ENCODE results near the gene POLR3G. TPM values are rescaled to one million over a fixed set of nuclear protein-coding genes. Genes with fewer than 3 reads are reported as not detected.

POLR3G gene
- total and polyA plus RNA-seq, 2 donors from 2014 or later = 1.0 to 1.5 TPM

- no peak for FAIRE-seq
- intact Hi-C loops (cut with DNase I) = no loop called here
- Histone ChIP-seq H3K9me3 (ENCODE audit: control insufficient read depth in 2 of 3, insufficient read depth in 1 of 3, low read length in 3 of 3) (no peaks in the 10 kb centered on the region), H3K27ac (ENCODE audit: low read depth in 2 of 2, low read length in 2 of 2) (no peak overlapping the region), H3K4me3 (ENCODE audit: low read length in 3 of 3) (no peak overlapping the region), H3K36me3 (ENCODE audit: control insufficient read depth in 2 of 3, insufficient read depth in 3 of 3, low read length in 3 of 3) (no peaks in the 10 kb centered on the region), H3K27me3 (ENCODE audit: control insufficient read depth, insufficient read depth, low read length) (no peaks in the 10 kb centered on the region), H3K4me1 (ENCODE audit: control insufficient read depth in 2 of 3, insufficient read depth in 2 of 3, low read depth in 1 of 3, low read length in 3 of 3) (no peaks in the 10 kb centered on the region), H3K9ac (ENCODE audit: low read length in 3 of 3) (no peak overlapping the region)
- DNase-seq = no peak
- TF ChIP-seq, protein P1, sequence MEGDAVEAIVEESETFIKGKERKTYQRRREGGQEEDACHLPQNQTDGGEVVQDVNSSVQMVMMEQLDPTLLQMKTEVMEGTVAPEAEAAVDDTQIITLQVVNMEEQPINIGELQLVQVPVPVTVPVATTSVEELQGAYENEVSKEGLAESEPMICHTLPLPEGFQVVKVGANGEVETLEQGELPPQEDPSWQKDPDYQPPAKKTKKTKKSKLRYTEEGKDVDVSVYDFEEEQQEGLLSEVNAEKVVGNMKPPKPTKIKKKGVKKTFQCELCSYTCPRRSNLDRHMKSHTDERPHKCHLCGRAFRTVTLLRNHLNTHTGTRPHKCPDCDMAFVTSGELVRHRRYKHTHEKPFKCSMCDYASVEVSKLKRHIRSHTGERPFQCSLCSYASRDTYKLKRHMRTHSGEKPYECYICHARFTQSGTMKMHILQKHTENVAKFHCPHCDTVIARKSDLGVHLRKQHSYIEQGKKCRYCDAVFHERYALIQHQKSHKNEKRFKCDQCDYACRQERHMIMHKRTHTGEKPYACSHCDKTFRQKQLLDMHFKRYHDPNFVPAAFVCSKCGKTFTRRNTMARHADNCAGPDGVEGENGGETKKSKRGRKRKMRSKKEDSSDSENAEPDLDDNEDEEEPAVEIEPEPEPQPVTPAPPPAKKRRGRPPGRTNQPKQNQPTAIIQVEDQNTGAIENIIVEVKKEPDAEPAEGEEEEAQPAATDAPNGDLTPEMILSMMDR (IDR thresholded peaks at IDR 0.05; ENCODE audit: borderline replicate concordance, extremely low read depth, insufficient read depth) = no peak
Measured at GRCh38 chr5:90503596-90503995, 28.9 kb downstream of the POLR3G start.

- DNase-seq = no peak
- intact Hi-C loops (cut with DNase I) = no loop called here
- no peaks in the 10 kb centered on the region for H3K36me3 ChIP-seq (ENCODE audit: control insufficient read depth in 2 of 3, insufficient read depth in 3 of 3, low read length in 3 of 3)
- TF ChIP-seq, protein P1 (IDR thresholded peaks at IDR 0.05; ENCODE audit: borderline replicate concordance, extremely low read depth, insufficient read depth) = no peak
- H3K27ac ChIP-seq (ENCODE audit: low read depth in 2 of 2, low read length in 2 of 2) = no peak overlapping the region
- no peaks in the 10 kb centered on the region for H3K4me1 ChIP-seq (ENCODE audit: control insufficient read depth in 2 of 3, insufficient read depth in 2 of 3, low read depth in 1 of 3, low read length in 3 of 3)
- no peak overlapping the region for H3K4me3 ChIP-seq (ENCODE audit: low read length in 3 of 3)
- H3K9ac ChIP-seq (ENCODE audit: low read length in 3 of 3) = no peak overlapping the region
- no peaks in the 10 kb centered on the region for H3K9me3 ChIP-seq (ENCODE audit: control insufficient read depth in 2 of 3, insufficient read depth in 1 of 3, low read length in 3 of 3)
- no peak for FAIRE-seq
- H3K27me3 ChIP-seq (ENCODE audit: control insufficient read depth, insufficient read depth, low read length) = no peaks in the 10 kb centered on the region
Measured at GRCh38 chr5:90504743-90505142, 30.1 kb downstream of the POLR3G start.

DNA sequence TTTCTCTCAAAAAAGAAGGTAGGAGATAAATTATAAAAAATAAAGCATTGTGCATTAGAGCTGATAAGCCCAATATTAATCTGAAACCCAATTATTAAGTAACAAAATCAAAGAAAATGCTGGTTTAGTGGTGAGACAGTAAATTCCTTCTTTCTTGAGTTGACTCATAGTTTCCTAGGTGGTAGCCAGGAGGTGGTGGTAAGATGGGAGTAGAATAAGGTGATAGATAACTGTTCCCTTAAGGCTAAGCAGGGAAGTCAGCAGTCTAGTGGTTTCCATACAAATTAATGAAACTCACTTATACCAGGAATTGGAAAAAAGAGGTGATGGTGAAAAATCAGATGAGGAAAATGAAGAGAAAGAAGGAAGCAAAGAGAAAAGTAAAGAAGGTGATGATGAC, 31.6 kb downstream of the POLR3G start:
- TF ChIP-seq, protein P1 (IDR thresholded peaks at IDR 0.05; ENCODE audit: borderline replicate concordance, extremely low read depth, insufficient read depth) = no peak
- no peak overlapping the region for H3K27ac ChIP-seq (ENCODE audit: low read depth in 2 of 2, low read length in 2 of 2)
- no peaks in the 10 kb centered on the region for H3K9me3 ChIP-seq (ENCODE audit: control insufficient read depth in 2 of 3, insufficient read depth in 1 of 3, low read length in 3 of 3)
- FAIRE-seq = no peak
- intact Hi-C loops (cut with DNase I) = no loop called here
- H3K4me3 ChIP-seq (ENCODE audit: low read length in 3 of 3) = no peak overlapping the region
- H3K27me3 ChIP-seq (ENCODE audit: control insufficient read depth, insufficient read depth, low read length) = no peaks in the 10 kb centered on the region
- no peaks in the 10 kb centered on the region for H3K36me3 ChIP-seq (ENCODE audit: control insufficient read depth in 2 of 3, insufficient read depth in 3 of 3, low read length in 3 of 3)
- no peak for DNase-seq
- H3K9ac ChIP-seq (ENCODE audit: low read length in 3 of 3) = no peak overlapping the region
- H3K4me1 ChIP-seq (ENCODE audit: control insufficient read depth in 2 of 3, insufficient read depth in 2 of 3, low read depth in 1 of 3, low read length in 3 of 3) = no peaks in the 10 kb centered on the region

DNA sequence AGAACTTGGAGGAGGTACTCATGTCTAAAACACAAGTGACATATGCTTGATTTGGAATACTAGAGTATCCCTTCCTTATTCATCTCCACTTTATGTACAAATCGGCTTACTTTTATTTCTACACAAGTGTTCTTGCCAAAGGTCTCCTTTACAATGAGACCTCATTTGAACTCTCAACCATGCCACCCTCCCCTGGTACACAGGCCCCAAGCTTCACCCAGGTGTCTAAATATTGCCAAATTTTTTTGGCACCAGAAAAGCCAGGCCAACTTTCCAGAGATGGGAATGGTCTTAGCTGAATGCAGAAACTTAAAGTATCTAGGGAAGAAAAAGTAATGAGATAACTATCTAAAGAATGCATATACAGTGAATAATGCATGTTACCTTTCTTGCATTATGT, 35.8 kb downstream of the POLR3G start:
- no peak overlapping the region for H3K9ac ChIP-seq (ENCODE audit: low read length in 3 of 3)
- intact Hi-C loops (cut with DNase I) = no loop called here
- no peak overlapping the region for H3K4me3 ChIP-seq (ENCODE audit: low read length in 3 of 3)
- H3K36me3 ChIP-seq (ENCODE audit: control insufficient read depth in 2 of 3, insufficient read depth in 3 of 3, low read length in 3 of 3) = peaks cover 0 to 3% (median 0%) of the 10 kb centered on the region in 3 donors
- H3K9me3 ChIP-seq (ENCODE audit: control insufficient read depth in 2 of 3, insufficient read depth in 1 of 3, low read length in 3 of 3) = no peaks in the 10 kb centered on the region
- H3K27me3 ChIP-seq (ENCODE audit: control insufficient read depth, insufficient read depth, low read length) = no peaks in the 10 kb centered on the region
- no peak overlapping the region for H3K27ac ChIP-seq (ENCODE audit: low read depth in 2 of 2, low read length in 2 of 2)
- FAIRE-seq (no peak), DNase-seq (no peak)
- TF ChIP-seq, protein P1 (IDR thresholded peaks at IDR 0.05; ENCODE audit: borderline replicate concordance, extremely low read depth, insufficient read depth) = no peak
- H3K4me1 ChIP-seq (ENCODE audit: control insufficient read depth in 2 of 3, insufficient read depth in 2 of 3, low read depth in 1 of 3, low read length in 3 of 3) = no peaks in the 10 kb centered on the region

All from kidney (tissue), 14 donors.